DMS 273 (cell line): ENCODE results near the gene CA10.

ENCODE experiments used
- DNase-seq: peaks from one replicate; lab custom pipeline; 2025; ENCODE audit not compliant: unreplicated experiment; lab: John Stamatoyannopoulos, UW

Gene CA10

GRCh38 chr17:51890710-51891109, 267.8 kb downstream of the CA10 start:
- no peak for DNase-seq

DNA sequence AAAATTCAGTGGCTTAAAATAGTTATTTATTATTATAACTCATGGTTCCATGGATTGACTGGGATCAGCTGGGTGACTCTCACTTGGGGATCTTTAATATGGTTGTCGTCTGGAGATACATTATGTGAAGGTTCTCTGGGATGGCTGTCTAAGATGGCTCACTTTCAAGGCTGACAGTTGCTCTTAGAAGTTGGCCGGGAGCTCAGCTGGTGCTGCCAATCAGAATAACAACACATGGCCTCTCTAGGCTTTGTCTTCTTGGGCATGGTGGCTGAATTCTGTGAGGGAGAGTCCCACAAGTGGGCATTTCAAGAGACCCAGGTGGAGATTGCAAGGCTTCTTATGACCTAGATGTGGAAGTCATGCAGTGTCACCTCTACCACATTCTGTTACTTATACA, 269.7 kb downstream of the CA10 start:
- DNase-seq, result no peak

DNA sequence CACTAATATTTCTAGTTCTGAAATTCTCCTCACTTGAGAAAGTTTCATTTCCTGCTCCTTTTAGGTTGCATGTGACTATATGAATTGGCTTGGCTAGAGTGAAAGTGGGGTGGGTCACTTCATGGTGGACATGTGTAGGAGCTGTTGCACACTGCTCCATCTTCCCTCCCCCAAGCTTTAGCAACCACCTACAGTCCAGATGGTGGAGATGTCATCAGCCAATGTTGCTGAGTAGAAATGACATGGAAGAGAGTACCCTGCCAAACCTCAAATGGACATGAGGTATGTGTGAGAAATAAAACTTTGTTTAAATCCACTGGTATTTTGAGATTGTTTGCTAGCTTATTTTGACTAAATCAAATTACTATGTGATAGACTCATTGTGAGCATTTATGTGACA, 281.5 kb downstream of the CA10 start:
- DNase-seq, result peak; percentile 29

DNA sequence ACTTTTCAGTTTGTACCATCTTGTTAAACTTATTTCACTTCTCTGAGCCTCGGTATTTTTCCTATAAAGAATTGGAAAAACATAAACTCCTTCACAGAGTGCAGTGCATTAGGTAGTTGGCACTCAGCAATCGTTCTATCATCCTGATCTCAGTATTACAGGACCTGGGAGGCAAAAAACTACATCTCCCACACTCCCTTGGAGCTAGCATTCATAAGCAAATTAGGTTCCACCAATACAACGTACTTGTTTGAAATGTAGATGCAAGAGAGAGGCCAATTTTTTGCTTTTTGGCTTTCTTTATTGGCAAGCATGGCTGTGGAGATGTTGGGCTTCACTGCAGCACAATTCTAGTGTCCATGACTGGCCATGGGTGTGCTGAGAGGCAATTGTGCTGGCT, 285.2 kb downstream of the CA10 start:
- no peak for DNase-seq

- peak; percentile 50 for DNase-seq
Observed at GRCh38 chr17:51869387-51869786, 289.1 kb downstream of the CA10 start.

GRCh38 chr17:51860954-51861561, 297.5 kb downstream of the CA10 start:
- peak; percentile 82 for DNase-seq

DNA sequence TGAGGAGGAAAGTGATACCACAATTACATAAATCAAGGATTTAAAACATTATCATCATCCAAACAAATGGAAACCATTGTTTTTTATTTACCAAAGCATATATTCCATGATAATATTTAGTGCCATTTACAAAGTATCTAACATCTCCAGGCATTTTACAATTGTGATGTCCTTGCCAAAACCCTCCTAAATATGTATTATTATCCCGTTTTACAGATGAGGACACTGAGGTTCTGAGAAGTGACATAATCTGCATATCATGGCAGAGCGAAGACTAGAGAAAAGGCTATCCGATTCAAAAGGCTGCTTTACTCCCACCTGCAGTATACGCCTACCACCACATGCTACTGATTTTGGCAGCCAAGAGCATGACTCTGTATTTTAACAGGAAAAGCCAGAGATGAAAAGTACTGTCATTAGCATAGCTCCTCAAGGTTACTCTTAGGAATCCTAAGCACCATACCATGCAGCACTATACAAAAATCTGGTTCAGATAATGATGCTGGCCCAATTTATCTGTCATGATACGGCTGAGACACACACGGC, 301.4 kb downstream of the CA10 start:
- DNase-seq, result peak; percentile 66

DNA sequence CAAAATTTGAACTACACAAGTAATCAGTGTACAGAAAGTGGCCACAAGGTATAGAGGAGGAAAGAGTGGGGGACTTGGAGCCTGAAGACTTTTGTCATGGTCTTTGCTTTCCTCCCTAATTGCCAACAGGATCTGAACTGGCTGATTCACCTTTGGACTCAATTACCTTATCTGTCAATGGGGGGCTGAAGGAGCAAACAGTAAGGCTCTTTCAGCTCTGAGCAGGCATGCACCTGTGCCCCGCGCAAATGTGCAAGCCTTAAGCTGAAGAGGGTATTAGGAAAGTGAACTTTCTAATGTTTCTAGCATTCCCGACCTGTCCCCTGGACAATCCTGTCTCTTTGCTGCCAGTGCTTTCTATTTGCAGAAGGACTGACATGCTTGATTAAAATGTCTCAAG, 302.7 kb downstream of the CA10 start:
- no peak for DNase-seq

DNA sequence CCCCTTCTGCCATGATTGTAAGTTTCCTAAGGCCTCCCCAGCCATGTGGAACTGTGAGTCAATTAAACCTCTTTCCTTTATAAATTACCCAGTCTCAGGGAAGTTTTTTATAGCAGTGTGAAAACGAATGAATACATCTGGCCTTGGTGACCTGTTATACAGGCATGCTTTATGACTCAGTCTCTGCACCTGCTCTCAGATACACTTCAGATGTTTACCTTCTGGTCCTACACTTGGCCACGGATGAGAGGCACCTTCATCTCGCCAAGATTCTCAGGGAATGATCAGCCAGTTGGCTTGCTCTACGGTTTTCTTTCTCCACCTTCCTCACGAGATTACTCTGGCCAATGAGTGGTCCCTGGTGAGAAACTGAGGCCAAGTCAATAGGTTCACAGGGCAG, 304.7 kb downstream of the CA10 start:
- DNase-seq, result peak; percentile 21

- no peak for DNase-seq
Observed at GRCh38 chr17:51852603-51853002, 305.9 kb downstream of the CA10 start.

GRCh38 chr17:51850201-51850600, 308.3 kb downstream of the CA10 start:
- peak; percentile 6 for DNase-seq

DNA sequence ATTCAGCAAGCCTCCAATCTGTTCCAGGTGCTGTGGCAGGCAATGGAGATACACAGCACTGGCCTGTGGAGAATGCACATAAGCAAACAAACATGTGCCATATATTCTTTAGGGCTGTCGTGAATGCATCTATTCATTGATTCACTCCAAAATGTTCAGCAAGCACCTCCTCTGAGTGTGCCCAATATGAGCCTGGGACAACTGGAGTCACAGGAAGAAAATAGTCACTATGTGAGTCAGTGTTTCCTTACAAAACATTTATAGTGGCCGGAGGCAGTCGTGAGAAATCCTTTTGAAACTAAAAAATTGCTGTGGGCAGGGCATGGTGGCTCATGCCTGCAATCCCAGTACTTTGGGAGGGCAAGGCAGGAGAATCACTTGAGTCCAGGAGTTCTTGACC, 310.1 kb downstream of the CA10 start:
- no peak for DNase-seq

DNA sequence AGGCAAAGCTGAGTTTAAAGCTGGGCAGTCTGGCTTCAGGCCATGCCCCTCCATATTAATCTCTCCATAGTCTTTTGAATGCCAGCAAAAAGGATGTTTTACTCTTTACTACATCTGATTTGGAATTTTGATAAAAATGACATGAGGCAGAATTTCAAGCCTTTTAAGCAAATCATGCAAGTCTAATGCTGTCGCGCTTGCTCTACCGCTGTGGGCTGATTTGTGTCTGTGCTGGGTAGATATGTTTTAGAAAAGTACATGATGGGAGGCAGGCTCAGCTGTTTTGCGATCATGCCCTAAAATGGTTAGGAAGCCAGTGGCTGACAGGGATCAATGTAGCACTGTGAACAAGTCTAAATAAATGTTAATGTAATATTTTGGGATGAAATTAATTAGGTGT, 311.9 kb downstream of the CA10 start:
- DNase-seq, result no peak

- peak; percentile 14 for DNase-seq
Observed at GRCh38 chr17:51845776-51846175, 312.7 kb downstream of the CA10 start.

GRCh38 chr17:51842763-51843162, 315.8 kb downstream of the CA10 start:
- no peak for DNase-seq

GRCh38 chr17:51841669-51842068, 316.8 kb downstream of the CA10 start:
- no peak for DNase-seq

- DNase-seq, result no peak
Observed at GRCh38 chr17:51840688-51841087, 317.8 kb downstream of the CA10 start.

- DNase-seq, result no peak
Observed at GRCh38 chr17:51833620-51834019, 324.9 kb downstream of the CA10 start.

DNA sequence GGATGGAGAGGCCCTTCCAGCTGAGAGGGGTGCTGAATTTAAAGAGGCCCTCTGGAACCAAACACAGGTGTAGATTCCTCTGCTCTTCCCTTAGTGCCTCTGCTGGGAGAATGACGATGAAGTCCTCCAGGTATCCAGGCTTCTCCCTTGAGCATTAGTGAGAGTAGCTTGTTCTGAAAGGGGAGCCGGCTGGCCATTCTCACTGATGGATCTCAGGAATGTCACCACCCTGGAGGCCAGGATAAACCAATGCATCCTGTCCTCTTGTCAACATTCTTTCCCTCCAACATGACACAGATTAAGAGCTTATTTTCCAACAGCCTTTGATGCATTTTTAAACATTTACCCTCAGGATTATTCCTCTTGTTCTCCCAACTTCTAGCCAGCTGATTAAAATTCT, 325.5 kb downstream of the CA10 start:
- no peak for DNase-seq

- no peak for DNase-seq
Observed at GRCh38 chr17:51830886-51831285, 327.6 kb downstream of the CA10 start.

- DNase-seq, result no peak
Observed at GRCh38 chr17:51830451-51830850, 328.1 kb downstream of the CA10 start.

DNA sequence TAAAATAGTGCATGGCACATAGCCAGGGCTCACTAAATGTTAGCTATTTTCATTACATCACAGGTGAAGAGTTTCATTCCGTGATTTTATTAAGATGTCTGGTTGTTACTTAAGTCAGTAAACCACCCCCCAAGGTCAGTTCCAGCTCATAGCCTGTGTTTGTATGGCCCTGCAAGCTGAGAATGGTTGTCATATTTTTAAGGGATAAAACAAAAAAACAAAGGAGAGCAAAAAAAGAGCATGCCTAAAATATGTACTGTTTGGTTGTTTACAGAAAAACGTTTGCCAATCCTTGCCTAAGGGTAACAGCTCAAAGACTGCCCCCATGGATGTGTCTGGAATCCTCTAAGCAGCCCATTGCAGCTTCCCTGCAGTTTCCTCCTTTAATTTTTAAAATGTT, 329.6 kb downstream of the CA10 start:
- DNase-seq, result no peak

- DNase-seq, result no peak
Observed at GRCh38 chr17:51827140-51827539, 331.4 kb downstream of the CA10 start.
